Midbrain (tissue), 1 donor: ENCODE results near the gene PLA2G15.
A peak's percentile ranks its signal among the peaks of the same experiment; 100 is the strongest.

Source experiments
- DNase-seq: peaks from one replicate; lab custom pipeline; 2025; lab: John Stamatoyannopoulos, UW

The PLA2G15 gene

GRCh38 chr16:68233085-68233834 lies 11.9 kb upstream of the PLA2G15 start:
- DNase-seq, result no peak

GRCh38 chr16:68233835-68234187 lies 11.4 kb upstream of the PLA2G15 start:
- DNase-seq, result no peak

GRCh38 chr16:68234188-68235107 lies 10.7 kb upstream of the PLA2G15 start:
- DNase-seq, result no peak

- DNase-seq, result no peak
Observed at GRCh38 chr16:68235108-68235886, 9.9 kb upstream of the PLA2G15 start.

GRCh38 chr16:68235887-68236136 lies 9.4 kb upstream of the PLA2G15 start, which contains the start of gene ESRP2:
Gene ESRP2 (minus strand): TSS chr16:68236127. CDS start chr16:68236045, 82 bp downstream.
- DNase-seq, result no peak

GRCh38 chr16:68236137-68236825 lies 8.9 kb upstream of the PLA2G15 start:
- no peak for DNase-seq

- DNase-seq, result no peak
Observed at GRCh38 chr16:68236826-68237242, 8.3 kb upstream of the PLA2G15 start.

- DNase-seq, result peak; percentile 94
Observed at GRCh38 chr16:68237243-68238028, 7.7 kb upstream of the PLA2G15 start.

GRCh38 chr16:68238029-68238345 lies 7.2 kb upstream of the PLA2G15 start:
- no peak for DNase-seq

- no peak for DNase-seq
Observed at GRCh38 chr16:68242085-68242484, 3.1 kb upstream of the PLA2G15 start.

- DNase-seq, result no peak
Observed at GRCh38 chr16:68242926-68243858, 2.0 kb upstream of the PLA2G15 start.

GRCh38 chr16:68244481-68244902 lies 681 bp upstream of the PLA2G15 start:
- DNase-seq, result no peak

GRCh38 chr16:68246121-68246520 lies 948 bp downstream of the PLA2G15 start:
- no peak for DNase-seq

- no peak for DNase-seq
Observed at GRCh38 chr16:68246666-68247065, 1.5 kb downstream of the PLA2G15 start.

- peak; percentile 36 for DNase-seq
Observed at GRCh38 chr16:68247400-68247799, 2.2 kb downstream of the PLA2G15 start.

- no peak for DNase-seq
Observed at GRCh38 chr16:68247932-68248331, 2.8 kb downstream of the PLA2G15 start.

- no peak for DNase-seq
Observed at GRCh38 chr16:68249371-68249770, 4.2 kb downstream of the PLA2G15 start.

- no peak for DNase-seq
Observed at GRCh38 chr16:68250951-68251350, 5.8 kb downstream of the PLA2G15 start.

- no peak for DNase-seq
Observed at GRCh38 chr16:68251832-68252231, 6.7 kb downstream of the PLA2G15 start.

- DNase-seq, result no peak
Observed at GRCh38 chr16:68252383-68252782, 7.2 kb downstream of the PLA2G15 start.
